Cardiac septum (tissue), 1 donor: Measurements from ENCODE around the gene SLX4IP. TPM values are rescaled to one million over a fixed set of nuclear protein-coding genes. Genes with fewer than 3 reads are reported as not detected.
"Not testable (repeated sequence)": the region's sequence is repeated elsewhere in the genome, so short reads cannot be mapped to it uniquely, and the experiment has no call there.

Experiments
- DNase-seq: peaks from one replicate; pipeline ENCODE4 v3.0.0-alpha.2; 2020; ENCODE audit warnings: low spot score
- intact Hi-C: fragments of 100-400 bp; cut with DNase I; formaldehyde crosslinking; loops from one replicate; pipeline ENCODE4 v1.14.0; 2022
- total RNA-seq: library from RNA; stranded (reverse); fragmentation: NEBNext Ultra II Directional; extraction: Animal tissue kit (Norgen Biotek cat#: 25700); gene quantifications from one replicate; pipeline ENCODE4 v1.2.1, GENCODE V29; 2021
- donor health status: DM: no; HTN: no; CAD: no.

Gene SLX4IP
- total RNA-seq, 1 donor from 2014 or later: 2.3 TPM

GRCh38 chr20:10605547-10606195 is 170.6 kb downstream of the SLX4IP start:
- intact Hi-C loops: no loop called here
- DNase-seq: no peak

GRCh38 chr20:10609276-10609675 is 174.2 kb downstream of the SLX4IP start:
- intact Hi-C loops: no loop called here
- no peak for DNase-seq

- intact Hi-C loops: no loop called here
- no peak for DNase-seq
Measured at GRCh38 chr20:10609770-10610169, 174.7 kb downstream of the SLX4IP start.

GRCh38 chr20:10610251-10610650 is 175.1 kb downstream of the SLX4IP start:
- no peak for DNase-seq
- intact Hi-C loops: no loop called here

GRCh38 chr20:10611357-10611756 is 176.3 kb downstream of the SLX4IP start:
- no peak for DNase-seq
- intact Hi-C loops: no loop called here

- DNase-seq, intact Hi-C loops: not testable (repeated sequence)
Measured at GRCh38 chr20:10613426-10613825, 178.3 kb downstream of the SLX4IP start.

GRCh38 chr20:10613911-10614310 is 178.8 kb downstream of the SLX4IP start:
- intact Hi-C loops: no loop called here
- no peak for DNase-seq

GRCh38 chr20:10616212-10616611 is 181.1 kb downstream of the SLX4IP start:
- no peak for DNase-seq
- intact Hi-C loops: no loop called here

- DNase-seq, intact Hi-C loops: not testable (repeated sequence)
Measured at GRCh38 chr20:10617549-10618133, 182.5 kb downstream of the SLX4IP start.

GRCh38 chr20:10618611-10619245 is 183.6 kb downstream of the SLX4IP start:
- intact Hi-C loops: no loop called here
- DNase-seq: no peak

- no peak for DNase-seq
- intact Hi-C loops: no loop called here
Measured at GRCh38 chr20:10619427-10619826, 184.3 kb downstream of the SLX4IP start.

- intact Hi-C loops: no loop called here
- no peak for DNase-seq
Measured at GRCh38 chr20:10621149-10621548, 186.0 kb downstream of the SLX4IP start.

- intact Hi-C loops: no loop called here
- DNase-seq: no peak
Measured at GRCh38 chr20:10622657-10623418, 187.7 kb downstream of the SLX4IP start.

- intact Hi-C loops: no loop called here
- no peak for DNase-seq
Measured at GRCh38 chr20:10625641-10626040, 190.5 kb downstream of the SLX4IP start.

- DNase-seq: no peak
- intact Hi-C loops: no loop called here
Measured at GRCh38 chr20:10626896-10627295, 191.8 kb downstream of the SLX4IP start.

- DNase-seq: no peak
- intact Hi-C loops: no loop called here
Measured at GRCh38 chr20:10629946-10630650, 195.0 kb downstream of the SLX4IP start.

- no peak for DNase-seq
- intact Hi-C loops: no loop called here
Measured at GRCh38 chr20:10631126-10631525, 196.0 kb downstream of the SLX4IP start.

GRCh38 chr20:10632721-10633509 is 197.8 kb downstream of the SLX4IP start:
- intact Hi-C loops: no loop called here

GRCh38 chr20:10633718-10634117 is 198.6 kb downstream of the SLX4IP start:
- no peak for DNase-seq
- intact Hi-C loops: no loop called here

More at GRCh38 chr20:10632721-10633509, 197.8 kb downstream of the SLX4IP start:
- no peak for DNase-seq
